Right lobe of liver (tissue), 4 donors: Measurements from ENCODE around the gene CTTNBP2.

ENCODE experiments used
- CTCF ChIP-seq, 4 donors: fragments of 200-600 bp in 3 of 4; fragments of 450-650 bp in 1 of 4; IDR thresholded peaks; one replicate each; pipeline versions ENCODE4 v1.5.1 to v1.8.0; 2016 to 2022; ENCODE audit warnings: antibody characterized with exemption in 4 of 4, mild to moderate bottlenecking in 2 of 4
- POLR2A ChIP-seq: fragments of 450-650 bp; IDR thresholded peaks from one replicate; pipeline ENCODE4 v1.6.1; 2017; ENCODE audit warnings: antibody characterized with exemption, mild to moderate bottlenecking
- donor health status: DM: no; HTN: no; CAD: no.
- donor health status: DM: no; HTN: no; CAD: no.
- donor health status: DM: no; HTN: yes; CAD: no.

- no peak for TF ChIP-seq CTCF (IDR thresholded peaks at IDR 0.05)
- TF ChIP-seq POLR2A = no peak
Observed at GRCh38 chr7:117806011-117806410, 67.2 kb downstream of the CTTNBP2 start.
